HG02884 (cell line): ENCODE data around the gene INHBE.

Experiments used
- ATAC-seq: cut with Tn5 transposase; IDR thresholded peaks from one replicate; pipeline ENCODE4 v1.9.1; 2021; ENCODE audit warnings: mild to moderate bottlenecking, moderate library complexity; ENCODE audit not compliant: unreplicated experiment

INHBE gene

DNA sequence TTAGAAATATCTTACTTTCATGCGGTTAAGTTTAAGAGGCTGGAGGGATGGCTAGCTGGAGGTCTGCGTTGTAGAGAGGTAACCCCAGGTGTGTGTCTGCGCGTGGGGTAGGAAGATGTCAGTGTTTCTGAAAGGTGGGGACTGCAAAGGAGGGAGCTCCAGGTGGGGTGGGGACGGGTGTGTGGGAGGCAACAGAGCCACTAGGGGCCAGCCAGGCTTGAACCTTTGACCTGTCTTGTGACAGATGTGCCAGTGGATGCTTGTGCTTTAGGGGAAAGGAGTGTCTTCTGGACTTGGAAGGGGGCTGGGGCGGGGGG is 5.3 kb downstream of the INHBE start:
- no peak for ATAC-seq

DNA sequence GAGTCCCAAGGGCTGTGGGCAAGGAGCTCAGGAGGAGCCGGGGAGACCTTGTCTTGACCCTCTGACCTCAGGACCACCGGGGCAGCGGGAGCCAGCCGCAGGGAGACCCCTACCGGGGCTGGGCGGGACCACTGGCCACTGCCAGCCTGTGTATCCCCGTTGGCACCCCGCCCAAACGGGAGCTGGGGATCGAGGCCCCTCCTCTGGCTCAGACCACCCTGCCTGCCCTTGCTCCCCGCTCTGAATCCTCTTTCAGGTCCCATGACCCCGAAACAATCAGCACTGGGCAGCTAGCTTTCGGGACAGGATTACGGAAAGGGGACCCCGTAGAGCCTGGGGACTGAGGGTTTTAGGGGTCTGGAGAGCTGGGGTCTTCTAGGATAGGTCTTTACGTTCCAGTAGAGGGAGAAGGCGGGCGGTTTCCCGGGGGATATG is 5.8 kb downstream of the INHBE start:
- no peak for ATAC-seq

- no peak for ATAC-seq
These were observed 6.3 kb downstream of the INHBE start for GRCh38 chr12:57461276-57461916.

- ATAC-seq, result no peak
These were observed 6.8 kb downstream of the INHBE start for GRCh38 chr12:57461917-57462250.

GRCh38 chr12:57462251-57462911 is 7.3 kb downstream of the INHBE start:
- peak; percentile 53 for ATAC-seq

DNA sequence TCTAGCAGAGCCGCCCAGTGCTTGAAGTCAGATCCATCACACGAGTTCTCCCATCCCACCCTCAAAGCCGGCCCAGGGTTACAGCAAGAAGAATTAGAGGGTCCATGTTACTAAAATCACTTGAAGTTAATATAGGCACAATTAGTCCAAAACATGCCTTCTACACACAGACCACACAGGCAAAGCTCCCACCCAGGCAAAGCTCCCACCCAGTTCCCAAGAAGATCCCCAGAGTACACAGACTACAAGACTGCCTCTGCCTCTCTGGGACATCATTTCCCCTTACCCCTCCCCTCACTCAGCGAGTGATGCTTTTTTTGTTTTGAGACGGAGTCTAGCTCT is 7.8 kb downstream of the INHBE start:
- ATAC-seq, result no peak

DNA sequence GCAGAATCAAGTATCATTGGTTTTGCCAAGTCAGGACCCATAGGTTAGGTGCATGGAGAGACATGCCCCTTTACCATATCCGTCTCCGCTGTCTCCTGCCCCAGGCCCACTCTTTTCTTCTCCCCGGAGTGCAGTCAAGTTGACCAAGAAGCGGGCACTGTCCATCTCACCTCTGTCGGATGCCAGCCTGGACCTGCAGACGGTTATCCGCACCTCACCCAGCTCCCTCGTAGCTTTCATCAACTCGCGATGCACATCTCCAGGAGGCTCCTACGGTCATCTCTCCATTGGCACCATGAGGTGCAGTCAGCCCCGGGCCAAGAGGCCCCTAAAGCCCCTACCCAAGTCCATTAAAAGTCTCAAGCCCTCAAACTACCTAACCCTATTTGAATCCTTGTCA is 9.5 kb downstream of the INHBE start:
- ATAC-seq, result no peak

- no peak for ATAC-seq
These were observed 10.1 kb downstream of the INHBE start for GRCh38 chr12:57465030-57465746.

DNA sequence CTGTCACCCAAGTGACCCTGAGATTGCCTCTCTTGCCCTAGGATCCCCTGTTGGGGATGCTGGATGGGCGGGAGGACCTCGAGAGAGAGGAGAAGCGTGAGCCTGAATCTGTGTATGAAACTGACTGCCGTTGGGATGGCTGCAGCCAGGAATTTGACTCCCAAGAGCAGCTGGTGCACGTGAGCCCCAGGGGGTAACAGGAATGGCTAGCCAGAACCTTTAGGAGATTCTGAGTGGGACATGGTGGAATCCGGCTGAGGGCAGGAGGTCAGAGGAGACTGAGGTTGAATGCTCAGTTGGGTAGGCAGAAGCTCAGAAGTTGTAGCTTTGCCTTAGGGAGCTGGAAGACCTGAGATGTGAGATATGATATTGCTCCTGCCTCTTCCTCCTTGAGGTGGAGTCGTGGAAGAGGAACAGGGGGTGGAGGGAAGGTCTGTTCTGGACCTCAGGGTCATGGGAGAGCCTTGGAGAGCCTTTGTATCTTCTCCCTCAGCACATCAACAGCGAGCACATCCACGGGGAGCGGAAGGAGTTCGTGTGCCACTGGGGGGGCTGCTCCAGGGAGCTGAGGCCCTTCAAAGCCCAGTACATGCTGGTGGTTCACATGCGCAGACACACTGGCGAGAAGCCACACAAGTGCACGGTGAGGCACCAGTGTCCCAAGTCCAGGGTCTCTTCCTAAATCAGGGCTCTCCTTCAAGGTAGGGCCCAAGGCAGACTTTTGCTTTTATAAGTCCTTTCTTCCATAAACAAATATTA is 10.8 kb downstream of the INHBE start:
- no peak for ATAC-seq

GRCh38 chr12:57467212-57467874 is 12.2 kb downstream of the INHBE start:
- ATAC-seq, result no peak

- ATAC-seq, result no peak
These were observed 12.8 kb downstream of the INHBE start for GRCh38 chr12:57467915-57468314.

DNA sequence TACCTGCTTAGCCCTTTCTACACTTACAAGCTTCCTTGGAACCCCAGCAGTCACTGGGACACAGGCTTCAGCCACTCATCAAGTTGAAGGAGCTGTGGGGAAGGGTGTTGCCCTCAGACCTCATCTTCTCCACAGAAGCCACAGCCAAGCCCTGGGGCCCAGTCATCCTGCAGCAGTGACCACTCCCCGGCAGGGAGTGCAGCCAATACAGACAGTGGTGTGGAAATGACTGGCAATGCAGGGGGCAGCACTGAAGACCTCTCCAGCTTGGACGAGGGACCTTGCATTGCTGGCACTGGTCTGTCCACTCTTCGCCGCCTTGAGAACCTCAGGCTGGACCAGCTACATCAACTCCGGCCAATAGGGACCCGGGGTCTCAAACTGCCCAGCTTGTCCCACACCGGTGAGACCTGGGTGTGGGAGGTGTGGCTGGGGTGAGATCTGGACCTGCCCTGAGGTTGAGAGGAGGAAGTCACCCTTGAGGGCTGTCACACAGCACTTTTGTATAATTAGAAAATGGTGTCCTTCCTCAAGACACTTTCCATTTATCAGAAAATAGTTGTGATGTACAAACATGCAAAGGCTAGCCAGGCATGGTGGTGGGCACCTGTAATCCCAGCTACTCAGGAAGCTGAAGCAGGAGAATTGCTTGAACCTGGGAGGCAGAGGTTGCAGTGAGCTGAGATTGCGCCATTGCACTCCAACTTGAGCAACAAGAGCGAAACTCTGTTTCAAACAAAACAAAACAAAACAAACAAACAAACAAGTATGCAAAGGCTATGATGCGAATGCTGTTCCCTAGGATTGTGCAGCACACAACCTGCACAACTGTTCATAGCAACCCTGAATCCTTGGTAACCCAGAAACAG is 14.4 kb downstream of the INHBE start:
- ATAC-seq, result no peak

DNA sequence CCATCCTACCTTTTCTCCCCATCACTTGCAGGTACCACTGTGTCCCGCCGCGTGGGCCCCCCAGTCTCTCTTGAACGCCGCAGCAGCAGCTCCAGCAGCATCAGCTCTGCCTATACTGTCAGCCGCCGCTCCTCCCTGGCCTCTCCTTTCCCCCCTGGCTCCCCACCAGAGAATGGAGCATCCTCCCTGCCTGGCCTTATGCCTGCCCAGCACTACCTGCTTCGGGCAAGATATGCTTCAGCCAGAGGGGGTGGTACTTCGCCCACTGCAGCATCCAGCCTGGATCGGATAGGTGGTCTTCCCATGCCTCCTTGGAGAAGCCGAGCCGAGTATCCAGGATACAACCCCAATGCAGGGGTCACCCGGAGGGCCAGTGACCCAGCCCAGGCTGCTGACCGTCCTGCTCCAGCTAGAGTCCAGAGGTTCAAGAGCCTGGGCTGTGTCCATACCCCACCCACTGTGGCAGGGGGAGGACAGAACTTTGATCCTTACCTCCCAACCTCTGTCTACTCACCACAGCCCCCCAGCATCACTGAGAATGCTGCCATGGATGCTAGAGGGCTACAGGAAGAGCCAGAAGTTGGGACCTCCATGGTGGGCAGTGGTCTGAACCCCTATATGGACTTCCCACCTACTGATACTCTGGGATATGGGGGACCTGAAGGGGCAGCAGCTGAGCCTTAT is 15.3 kb downstream of the INHBE start:
- no peak for ATAC-seq

GRCh38 chr12:57470970-57471656 is 16.0 kb downstream of the INHBE start:
- no peak for ATAC-seq

GRCh38 chr12:57471661-57472060 is 16.6 kb downstream of the INHBE start:
- no peak for ATAC-seq

DNA sequence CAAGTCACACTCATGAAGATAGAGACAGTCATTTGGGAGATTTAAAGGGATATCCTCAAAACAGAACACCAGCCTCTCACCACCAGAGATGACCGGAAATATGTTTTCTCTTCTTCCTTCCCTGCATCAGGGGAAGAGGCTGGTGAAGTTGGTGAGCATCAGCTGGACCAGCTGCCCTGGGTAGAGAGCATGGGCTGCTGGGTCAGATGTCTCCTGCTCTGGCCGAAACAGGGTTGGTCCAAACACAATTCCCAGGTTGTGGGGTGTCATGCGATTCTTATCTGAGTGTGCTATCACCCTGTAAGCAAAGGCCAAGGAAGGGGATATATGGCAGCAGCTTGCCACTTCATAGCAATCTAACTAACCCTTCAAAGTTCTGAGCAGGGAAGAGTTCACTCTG is 17.3 kb downstream of the INHBE start:
- ATAC-seq, result no peak

- ATAC-seq, result no peak
These were observed 18.3 kb downstream of the INHBE start for GRCh38 chr12:57473392-57473791.

GRCh38 chr12:57473886-57474285 is 18.8 kb downstream of the INHBE start:
- no peak for ATAC-seq

GRCh38 chr12:57474430-57474829 is 19.3 kb downstream of the INHBE start:
- ATAC-seq, result no peak
